NCI-H510A (cell line): ENCODE data around the gene SEMA6D.
A peak's percentile ranks its signal among the peaks of the same experiment; 100 is the strongest.

ENCODE experiments used
- DNase-seq: peaks from one replicate; lab custom pipeline; 2025; lab: John Stamatoyannopoulos, UW

The SEMA6D gene

DNA sequence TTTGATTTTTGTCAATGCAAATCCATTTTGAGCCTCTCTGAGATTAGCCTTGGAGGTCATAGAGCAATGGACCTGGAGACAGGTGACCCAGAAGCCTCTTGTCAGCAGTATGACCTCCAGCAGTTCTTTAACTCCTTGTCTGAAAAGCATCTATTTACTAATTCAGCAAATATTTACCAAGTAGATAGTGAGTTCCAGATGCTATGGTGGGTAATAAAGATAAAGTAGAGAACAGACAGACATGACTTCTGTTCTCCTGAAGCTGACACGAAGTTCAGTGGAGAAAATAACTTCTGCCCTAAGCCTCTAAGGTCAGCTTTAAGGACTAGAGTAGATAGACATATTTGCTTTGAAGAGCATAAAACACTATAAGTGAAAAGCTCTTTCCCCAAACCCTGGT, 26.6 kb downstream of the SEMA6D start:
- no peak for DNase-seq

DNA sequence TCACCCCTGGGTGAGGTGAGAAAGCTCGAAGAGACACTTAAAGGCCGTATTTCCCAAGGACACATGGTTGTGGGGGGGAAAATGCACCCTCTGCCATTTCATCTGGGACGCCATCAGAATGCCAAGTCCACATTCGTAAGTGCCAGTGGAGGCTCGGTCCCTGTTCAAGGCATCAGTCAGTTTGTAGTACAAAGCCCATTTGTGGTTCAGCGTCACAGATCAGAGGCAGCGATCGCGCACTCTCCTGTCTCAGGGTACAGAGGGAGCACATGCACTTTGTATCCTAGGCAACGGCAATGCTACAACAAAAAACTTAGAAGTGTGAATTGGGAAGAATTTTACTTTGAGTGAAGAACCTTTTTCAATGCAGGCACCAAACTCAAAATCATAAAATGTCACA, 27.2 kb downstream of the SEMA6D start:
- no peak for DNase-seq

- no peak for DNase-seq
These were observed 27.7 kb downstream of the SEMA6D start for GRCh38 chr15:47744973-47745372.

DNA sequence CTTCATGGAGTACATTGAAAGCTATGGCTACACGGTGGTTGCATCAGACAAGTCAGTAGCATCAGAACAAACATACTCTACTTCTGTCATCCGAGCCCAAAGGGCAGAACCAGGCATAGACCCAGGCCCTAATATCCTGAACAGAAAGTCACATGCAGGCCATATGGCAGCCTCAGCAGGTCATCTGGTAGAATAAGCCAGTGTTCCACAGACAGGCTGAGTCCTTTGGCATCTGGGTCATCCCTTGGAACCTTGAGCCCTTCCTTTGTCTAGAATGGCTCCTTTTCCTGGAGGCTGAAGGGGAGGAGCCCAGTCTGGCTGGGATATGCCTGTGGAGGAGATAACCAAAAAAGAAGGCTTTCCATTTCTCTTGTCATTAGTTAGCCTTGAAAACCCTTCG, 29.2 kb downstream of the SEMA6D start:
- no peak for DNase-seq

DNA sequence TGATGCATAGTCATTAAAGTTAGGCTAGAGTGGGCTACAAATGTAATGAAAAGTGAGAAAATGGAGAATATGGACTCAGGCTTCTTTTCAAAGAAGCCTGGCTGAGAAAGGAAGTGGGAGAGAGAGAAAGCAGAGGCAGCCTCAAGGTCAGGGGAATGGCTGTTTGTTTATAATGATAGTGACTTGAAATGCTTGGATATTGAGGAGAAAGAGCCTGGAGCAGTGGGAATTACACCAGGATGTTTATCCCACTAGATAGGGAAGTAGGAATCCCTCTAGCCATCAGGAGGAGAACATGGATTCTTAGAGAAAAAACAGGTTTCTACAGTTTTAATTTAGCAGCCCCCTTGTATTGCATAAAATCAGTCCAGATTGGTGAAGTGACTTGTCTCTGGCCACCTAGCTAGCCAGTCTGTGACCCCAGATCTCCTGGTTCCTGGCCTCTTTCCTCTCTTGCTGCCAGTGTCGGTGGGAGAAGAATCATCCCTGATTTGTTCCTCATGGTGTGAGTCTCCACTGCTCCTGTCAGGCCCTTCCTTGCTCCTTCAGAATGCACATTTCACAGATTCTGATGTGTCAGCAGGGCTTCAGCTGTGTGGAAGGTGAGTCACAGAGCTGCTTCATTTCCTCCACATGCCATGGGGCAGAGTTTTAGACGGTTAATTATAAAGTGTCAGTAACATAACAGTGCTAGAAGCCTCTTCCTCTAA, 32.9 kb downstream of the SEMA6D start:
- DNase-seq, result no peak

- no peak for DNase-seq
These were observed 33.5 kb downstream of the SEMA6D start for GRCh38 chr15:47750740-47751262.

- DNase-seq, result no peak
These were observed 36.3 kb downstream of the SEMA6D start for GRCh38 chr15:47753591-47753990.

- DNase-seq, result no peak
These were observed 37.0 kb downstream of the SEMA6D start for GRCh38 chr15:47754312-47754711.

DNA sequence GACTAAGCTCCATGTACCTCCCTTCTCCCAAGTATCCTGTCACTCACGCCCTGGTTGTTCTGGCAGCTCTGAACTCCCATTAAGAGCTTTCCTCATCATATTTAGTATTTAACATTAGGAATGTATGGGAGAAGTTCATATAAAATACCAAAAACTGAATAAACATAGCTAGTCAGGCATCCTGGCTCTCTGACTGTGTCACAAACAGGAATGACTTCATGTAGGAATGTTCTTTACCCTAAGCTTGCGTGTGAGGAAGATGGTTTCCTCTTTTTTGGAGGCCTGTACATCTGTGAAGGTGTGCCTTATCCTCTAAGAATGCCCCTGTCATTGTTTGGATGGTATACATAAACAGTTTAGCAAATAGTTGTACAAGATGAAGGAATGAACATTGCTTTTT, 38.6 kb downstream of the SEMA6D start:
- no peak for DNase-seq

- DNase-seq, result no peak
These were observed 39.6 kb downstream of the SEMA6D start for GRCh38 chr15:47756872-47757271.

DNA sequence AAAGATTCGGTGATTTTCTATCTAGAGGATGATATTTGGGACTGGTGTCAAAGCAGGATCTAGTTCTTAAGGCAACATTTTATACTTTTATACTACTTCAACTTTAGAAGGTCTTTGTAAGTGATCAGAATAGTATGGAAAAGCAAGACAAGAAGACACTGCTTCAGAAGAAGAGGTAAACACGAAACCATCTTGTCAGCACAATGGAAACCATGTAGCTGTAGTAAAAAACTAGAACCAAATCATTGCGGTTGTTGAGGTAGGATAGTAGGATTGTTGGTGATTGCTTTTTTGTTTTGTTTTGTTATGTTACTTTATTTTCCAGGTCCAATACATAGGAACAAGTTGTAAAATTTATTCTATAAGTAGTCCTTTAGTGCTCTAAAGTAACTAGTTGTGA, 40.0 kb downstream of the SEMA6D start:
- no peak for DNase-seq

DNA sequence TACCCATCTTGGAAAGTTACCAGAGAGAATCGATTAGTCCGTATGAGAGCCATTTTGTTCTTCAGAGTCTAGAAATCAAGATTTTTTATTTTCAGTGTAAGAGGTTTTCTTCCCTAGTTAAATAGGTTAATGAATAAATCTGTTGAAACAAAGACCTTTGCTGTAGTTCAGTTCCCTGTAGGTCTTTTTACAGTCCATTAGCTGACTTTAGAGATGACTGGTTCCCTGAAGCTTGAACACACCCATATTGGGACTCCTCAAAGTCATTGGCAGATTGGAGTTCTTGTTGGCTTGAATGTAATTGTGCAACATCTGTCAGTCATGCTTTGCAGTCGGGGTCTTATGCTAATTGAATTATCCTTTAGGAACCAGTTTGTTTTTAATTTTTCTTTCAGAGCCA, 45.3 kb downstream of the SEMA6D start:
- DNase-seq, result no peak

- no peak for DNase-seq
These were observed 47.4 kb downstream of the SEMA6D start for GRCh38 chr15:47764666-47765065.

- DNase-seq, result no peak
These were observed 49.1 kb downstream of the SEMA6D start for GRCh38 chr15:47766406-47766805.

DNA sequence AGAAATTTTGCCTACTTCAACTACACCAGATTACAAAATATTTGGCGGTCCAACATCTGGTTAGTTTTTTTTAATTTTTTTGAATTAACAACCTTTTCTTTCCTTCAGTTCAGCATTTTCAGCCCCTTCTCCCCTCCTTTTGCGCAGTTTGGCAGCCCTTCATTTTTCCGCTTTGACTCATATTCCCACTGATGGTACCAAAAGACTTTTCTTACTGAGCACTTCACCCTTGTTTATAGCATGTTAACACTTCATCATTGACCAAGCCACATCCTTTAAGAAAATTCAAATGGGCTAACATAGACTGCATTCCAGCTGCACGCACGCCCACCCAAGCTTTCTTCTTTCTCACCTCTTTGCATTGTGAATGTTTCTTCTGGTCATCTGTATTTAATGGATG, 49.7 kb downstream of the SEMA6D start:
- no peak for DNase-seq

GRCh38 chr15:47768735-47769134, 51.4 kb downstream of the SEMA6D start:
- no peak for DNase-seq

GRCh38 chr15:47769166-47769565, 51.9 kb downstream of the SEMA6D start:
- no peak for DNase-seq

DNA sequence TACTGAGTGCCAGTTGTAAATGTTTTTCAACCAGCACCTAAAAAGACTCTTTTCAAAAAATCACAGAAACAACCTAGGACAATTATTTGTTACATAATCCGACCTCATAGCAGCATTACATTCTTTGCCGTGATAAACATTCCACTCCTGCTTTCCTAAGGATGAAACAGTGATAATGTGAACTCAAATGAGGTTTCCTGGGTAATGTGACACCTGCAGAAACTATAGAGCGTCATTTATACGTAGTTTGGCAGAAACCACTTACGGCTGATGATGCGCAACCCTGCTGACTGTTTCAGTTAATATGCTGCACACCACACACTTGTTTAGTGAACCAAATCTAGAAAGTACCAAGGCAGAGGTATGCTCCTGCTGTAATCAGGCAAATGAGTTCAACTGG, 55.8 kb downstream of the SEMA6D start:
- DNase-seq, result peak; percentile 8

DNA sequence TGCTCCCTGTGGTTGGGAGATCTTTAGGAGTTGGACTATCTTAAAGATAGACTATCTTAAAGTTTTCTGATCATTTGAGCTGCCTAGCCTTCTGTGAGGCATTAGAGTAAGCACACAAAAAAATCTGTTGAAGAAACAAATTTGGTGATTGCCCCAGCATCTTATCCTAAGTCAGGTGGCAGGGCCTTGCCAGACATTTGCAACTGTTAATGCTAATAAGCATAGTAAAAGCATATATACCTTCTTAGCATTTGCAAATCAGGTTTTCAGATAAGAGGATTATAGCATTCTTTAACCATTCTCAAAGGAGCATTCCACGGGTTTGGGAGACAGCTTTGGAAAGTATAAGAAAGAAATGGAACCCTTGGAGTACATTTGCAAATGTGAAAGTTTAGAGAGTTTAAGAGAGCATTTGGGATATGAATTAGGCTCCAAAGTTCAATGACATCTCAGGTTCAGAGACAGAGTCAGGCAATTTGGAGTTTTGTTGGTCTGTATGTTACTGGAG, 61.0 kb downstream of the SEMA6D start:
- DNase-seq, result no peak

- no peak for DNase-seq
These were observed 63.7 kb downstream of the SEMA6D start for GRCh38 chr15:47780971-47781370.

- no peak for DNase-seq
These were observed 64.2 kb downstream of the SEMA6D start for GRCh38 chr15:47781527-47781926.

DNA sequence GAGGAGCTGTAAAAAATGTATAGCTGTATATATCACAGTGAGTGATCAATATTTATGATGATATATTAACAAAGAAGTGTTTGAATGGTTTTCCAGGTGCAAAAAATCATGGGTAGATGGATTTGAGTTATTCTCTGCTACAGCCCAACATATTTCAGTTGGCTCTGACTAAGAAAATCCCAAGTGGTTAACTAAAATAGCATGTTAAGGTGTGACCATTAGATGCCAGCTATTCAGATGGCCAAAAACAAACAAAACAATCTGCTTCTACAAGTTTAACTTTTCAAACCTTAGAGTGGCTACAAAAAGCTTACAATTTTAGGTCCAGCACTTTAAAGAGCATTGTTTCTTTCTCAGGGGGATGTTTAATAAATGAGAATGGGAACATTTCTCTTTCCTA, 67.5 kb downstream of the SEMA6D start:
- no peak for DNase-seq

- no peak for DNase-seq
These were observed 69.1 kb downstream of the SEMA6D start for GRCh38 chr15:47786371-47786770.

DNA sequence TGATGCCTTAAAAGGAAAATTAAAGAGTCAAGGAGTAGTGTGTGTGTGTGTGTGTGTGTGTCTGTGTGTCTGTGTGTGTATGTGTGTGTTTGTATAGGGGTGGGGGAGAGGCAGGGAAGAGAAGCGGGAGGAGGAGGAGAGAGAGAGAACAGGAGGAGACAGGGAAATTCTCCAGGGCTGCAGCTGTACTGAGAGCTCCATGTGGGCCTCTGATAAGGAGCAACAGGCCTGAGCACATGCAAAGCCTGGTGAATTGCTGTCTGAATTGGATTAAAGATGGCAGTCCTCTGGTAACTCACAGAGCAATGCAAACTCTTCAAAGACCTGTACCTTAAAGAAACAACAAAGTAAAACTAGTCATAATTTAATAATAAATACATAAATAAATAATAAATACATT, 70.6 kb downstream of the SEMA6D start:
- DNase-seq, result no peak
